ENCODE data around the gene TYMS. TPM values are rescaled to one million over a fixed set of nuclear protein-coding genes. Genes with fewer than 3 reads are reported as not detected.

TYMS gene
- total and polyA plus RNA-seq, 9 of the 15 experiments (the other 6 are each of a cell fraction or from before 2014, with no cell fraction given), result 69.1 to 409 (median 175) TPM

GRCh38 chr18:650428-650858 lies 7.0 kb upstream of the TYMS start (continued):
- TF ChIP-seq ZNF592 (IDR thresholded peaks at IDR 0.05) (0 out of 2 replicates have a peak, but pooled peaks have one; percentile 32), TFAM (CRISPR knock-in tag; conservative IDR thresholded peaks at IDR 0.05) (no peak), GATAD2B (IDR thresholded peaks at IDR 0.05; ENCODE audit: borderline replicate concordance) (no peak), MYC (IDR thresholded peaks at IDR 0.05; ENCODE audit: low read depth, low read length) (no peak), MYC (CRISPR knock-in tag; IDR thresholded peaks at IDR 0.05; ENCODE audit: borderline replicate concordance, low read depth) (no peak), KLF13 (tag; IDR thresholded peaks at IDR 0.05; ENCODE audit: borderline replicate concordance, low read depth) (no peak), NR2C1 (IDR thresholded peaks at IDR 0.05) (no peak), NR2C1 (tag; IDR thresholded peaks at IDR 0.05) (no peak), SMARCC2 (IDR thresholded peaks at IDR 0.05; ENCODE audit: low read depth) (peak; percentile 46; the same call in 1 of the 2 replicates), ZNF431 (CRISPR knock-in tag; IDR thresholded peaks at IDR 0.05) (no peak), DMBX1 (CRISPR knock-in tag; IDR thresholded peaks at IDR 0.05; ENCODE audit: borderline replicate concordance) (peak; percentile 49; the same call in 1 of the 2 replicates), RCOR1 (IDR thresholded peaks at IDR 0.05; ENCODE audit: borderline replicate concordance in 1 of 2, low read depth in 2 of 2, low read length in 2 of 2) (peak in 1 of 2 experiments; percentile 85; a peak in 2 of 4 replicates), FOXK1 (CRISPR knock-in tag; IDR thresholded peaks at IDR 0.05; ENCODE audit: borderline replicate concordance) (no peak), TEAD4 (IDR thresholded peaks at IDR 0.05; ENCODE audit: low read length) (peak; percentile 52; the same call in 1 of the 2 replicates), TEAD4 (CRISPR knock-in tag; IDR thresholded peaks at IDR 0.05; ENCODE audit: borderline replicate concordance) (no peak), HDAC1 (IDR thresholded peaks at IDR 0.05) (no peak; a peak in 1 of 4 replicates), WHSC1 (IDR thresholded peaks at IDR 0.05; ENCODE audit: low read length) (no peak), ARID1B (IDR thresholded peaks at IDR 0.05) (peak; percentile 78), SNRNP70 (optimal IDR thresholded peaks at IDR 0.05; ENCODE audit: low read depth, low read length) (no peak), SREBF1 (IDR thresholded peaks at IDR 0.05; ENCODE audit: borderline replicate concordance, low read depth, low read length) (no peak), DPF2 (IDR thresholded peaks at IDR 0.05) (peak; percentile 83), ZBTB2 (IDR thresholded peaks at IDR 0.05) (peak; percentile 60; the same call in 1 of the 2 replicates), HMGN3 (IDR thresholded peaks at IDR 0.05; ENCODE audit: borderline replicate concordance, extremely low read depth, insufficient read length, low read depth, low read length) (no peak), NFE2L1 (tag; IDR thresholded peaks at IDR 0.05; ENCODE audit: borderline replicate concordance, low read depth) (no peak), SMARCA4 (IDR thresholded peaks at IDR 0.05) (peak; percentile 84), ZBTB7A (IDR thresholded peaks at IDR 0.05; ENCODE audit: borderline replicate concordance, control insufficient read depth, low read depth, low read length) (no peak)
